ENCODE measurements around the gene GAS7. TPM values are rescaled to one million over a fixed set of nuclear protein-coding genes. Genes with fewer than 3 reads are reported as not detected.

GAS7 gene
- total and polyA plus RNA-seq, 7 donors: 6.5 to 67.6 (median 35.1) TPM

- H3K27ac ChIP-seq: no peak overlapping the region
- H3K27me3 ChIP-seq: peaks cover 6 to 40% (median 21%) of the 10 kb centered on the region in 3 donors
- TF ChIP-seq EP300 (IDR thresholded peaks at IDR 0.05) (no peak), CTCF (IDR thresholded peaks at IDR 0.05) (peak in 2 of 4 experiments; percentile 19 to 21)
- H3K4me3 ChIP-seq: no peak overlapping the region
- DNase-seq: no peak
- H3K4me1 ChIP-seq: peaks cover 0 to 15% (median 14%) of the 10 kb centered on the region in 4 donors
- intact Hi-C loops (cut with DNase I): no loop called here
- WGBS, 2 donors: 24% methylated on average over 22 of the region's 22 CpGs
- no peaks in the 10 kb centered on the region for H3K36me3 ChIP-seq
- no peaks in the 10 kb centered on the region for H3K9me3 ChIP-seq
Measured at GRCh38 chr17:9959377-9959981, 238.9 kb downstream of the GAS7 start.

GRCh38 chr17:9958586-9959281 lies 239.7 kb downstream of the GAS7 start:
- H3K36me3 ChIP-seq: no peaks in the 10 kb centered on the region
- H3K27ac ChIP-seq: no peak overlapping the region
- TF ChIP-seq CTCF (IDR thresholded peaks at IDR 0.05) (no peak), POLR2AphosphoS5 (IDR thresholded peaks at IDR 0.05) (no peak), EP300 (IDR thresholded peaks at IDR 0.05) (no peak), POLR2A (IDR thresholded peaks at IDR 0.05) (no peak)
- 62 to 71% methylated on average over 19 of the region's 19 CpGs for WGBS, 2 donors
- no peak for DNase-seq
- peaks cover 6 to 40% (median 21%) of the 10 kb centered on the region in 3 donors for H3K27me3 ChIP-seq
- intact Hi-C loops (cut with DNase I): no loop called here
- H3K9me3 ChIP-seq: no peaks in the 10 kb centered on the region
- peaks cover 0 to 15% (median 14%) of the 10 kb centered on the region in 4 donors for H3K4me1 ChIP-seq
- no peak overlapping the region for H3K4me3 ChIP-seq

- 66 to 87% methylated on average over 8 of the region's 8 CpGs for WGBS, 2 donors
- intact Hi-C loops (cut with DNase I): no loop called here
- Histone ChIP-seq H3K27ac (no peak overlapping the region), H3K4me1 (peaks cover 0 to 15% (median 14%) of the 10 kb centered on the region in 4 donors), H3K27me3 (peaks cover 6 to 40% (median 21%) of the 10 kb centered on the region in 3 donors), H3K9me3 (no peaks in the 10 kb centered on the region), H3K36me3 (no peaks in the 10 kb centered on the region), H3K4me3 (no peak overlapping the region)
- DNase-seq: no peak
- TF ChIP-seq POLR2AphosphoS5 (IDR thresholded peaks at IDR 0.05) (no peak), CTCF (IDR thresholded peaks at IDR 0.05) (no peak), POLR2A (IDR thresholded peaks at IDR 0.05) (no peak), EP300 (IDR thresholded peaks at IDR 0.05) (no peak)
Measured at GRCh38 chr17:9957244-9957643, 241.2 kb downstream of the GAS7 start.

- H3K27me3 ChIP-seq: peaks cover 6 to 40% (median 21%) of the 10 kb centered on the region in 3 donors
Measured at GRCh38 chr17:9956474-9957131, 241.8 kb downstream of the GAS7 start.

More at GRCh38 chr17:9956474-9957131, 241.8 kb downstream of the GAS7 start:
- intact Hi-C loops (cut with DNase I): no loop called here
- TF ChIP-seq POLR2A (IDR thresholded peaks at IDR 0.05) (no peak), CTCF (IDR thresholded peaks at IDR 0.05) (no peak), EP300 (IDR thresholded peaks at IDR 0.05) (no peak), POLR2AphosphoS5 (IDR thresholded peaks at IDR 0.05) (no peak)
- Histone ChIP-seq H3K27ac (no peak overlapping the region), H3K36me3 (no peaks in the 10 kb centered on the region), H3K4me1 (peaks cover 0 to 15% (median 14%) of the 10 kb centered on the region in 4 donors), H3K9me3 (no peaks in the 10 kb centered on the region), H3K4me3 (no peak overlapping the region)
- WGBS, 2 donors: 76 to 85% methylated on average over 14 of the region's 14 CpGs
- no peak for DNase-seq
